Smooth muscle cell (in vitro differentiated cells): ENCODE data around the gene KCNQ5. TPM values are rescaled to one million over a fixed set of nuclear protein-coding genes. Genes with fewer than 3 reads are reported as not detected.
A peak's percentile ranks its signal among the peaks of the same experiment; 100 is the strongest.

ENCODE experiments used
- DNase-seq: peaks from one replicate; lab custom pipeline; 2025; ENCODE audit not compliant: unreplicated experiment; lab: John Stamatoyannopoulos, UW
- H2AFZ ChIP-seq: fragments of 200-600 bp; sonication (generic); 2 replicates; pipeline ENCODE4 v1.6.0; 2016; ENCODE audit warnings: antibody characterized with exemption, low read depth, mild to moderate bottlenecking
- H3F3A ChIP-seq: fragments of 200-600 bp; sonication (generic); 2 replicates; pipeline ENCODE4 v1.6.0; 2017; ENCODE audit warnings: antibody characterized with exemption, low read depth
- H3K27ac ChIP-seq: fragments of 200-600 bp; sonication (generic); 2 replicates; pipeline ENCODE4 v1.5.1; 2016; ENCODE audit warnings: low read depth, mild to moderate bottlenecking
- H3K27me3 ChIP-seq: fragments of 200-600 bp; sonication (generic); 2 replicates; pipeline ENCODE4 v1.6.1; 2016; ENCODE audit warnings: low read depth, mild to moderate bottlenecking
- H3K36me3 ChIP-seq: fragments of 200-600 bp; sonication (generic); 2 replicates; pipeline ENCODE4 v1.5.1; 2016; ENCODE audit warnings: low read depth
- H3K4me1 ChIP-seq: fragments of 200-600 bp; sonication (generic); 2 replicates; pipeline ENCODE4 v1.5.1; 2016; ENCODE audit warnings: low read depth
- H3K4me2 ChIP-seq: fragments of 200-600 bp; sonication (generic); 2 replicates; pipeline ENCODE4 v1.6.0; 2016; ENCODE audit warnings: mild to moderate bottlenecking
- H3K4me3 ChIP-seq: fragments of 200-600 bp; sonication (generic); 2 replicates; pipeline ENCODE4 v1.5.1; 2016; ENCODE audit warnings: mild to moderate bottlenecking
- H3K79me2 ChIP-seq: fragments of 200-600 bp; sonication (generic); 2 replicates; pipeline ENCODE4 v1.6.0; 2016; ENCODE audit warnings: low read depth, mild to moderate bottlenecking
- H3K9ac ChIP-seq: fragments of 200-600 bp; sonication (generic); 2 replicates; pipeline ENCODE4 v1.6.0; 2016; ENCODE audit warnings: low read depth
- H3K9me3 ChIP-seq: fragments of 200-600 bp; sonication (generic); replicated peaks from 2 replicates; pipeline ENCODE4 v1.5.1; 2016; ENCODE audit warnings: low read depth
- H4K20me1 ChIP-seq: fragments of 200-600 bp; sonication (generic); 2 replicates; pipeline ENCODE4 v1.6.0; 2016; ENCODE audit warnings: low read depth
- WGBS: methylation state at CpG from one replicate; pipeline ENCODE4 v1.1.7; 2016; ENCODE audit warnings: low lambda C conversion rate; 5-methylcytosine and 5-hydroxymethylcytosine counted together
- polyA plus RNA-seq: library from polyadenylated mRNA; unstranded; fragments of >200 nt; fragmentation: Nextera tagmentation; extraction: Ambion mirVana; gene quantifications from 2 replicates; pipeline ENCODE4 v1.2.1, GENCODE V29; 2016
- total RNA-seq: library from RNA; depleted of rRNA; stranded (reverse); fragments of >200 nt; gene quantifications from 2 replicates; pipeline ENCODE4 v1.2.3, GENCODE V29; 2014
- TF ChIP-seq, protein P1 (sequence below): fragments of 200-600 bp; sonication (generic); IDR thresholded peaks from 2 replicates; pipeline ENCODE4 v1.5.1; 2017; ENCODE audit warnings: borderline replicate concordance, mild to moderate bottlenecking, antibody characterized with exemption; ENCODE audit not compliant: insufficient read depth, poor library complexity, severe bottlenecking

Gene KCNQ5
- total and polyA plus RNA-seq, 2 experiments from 2014 or later: 1.2 to 2.0 TPM

DNA sequence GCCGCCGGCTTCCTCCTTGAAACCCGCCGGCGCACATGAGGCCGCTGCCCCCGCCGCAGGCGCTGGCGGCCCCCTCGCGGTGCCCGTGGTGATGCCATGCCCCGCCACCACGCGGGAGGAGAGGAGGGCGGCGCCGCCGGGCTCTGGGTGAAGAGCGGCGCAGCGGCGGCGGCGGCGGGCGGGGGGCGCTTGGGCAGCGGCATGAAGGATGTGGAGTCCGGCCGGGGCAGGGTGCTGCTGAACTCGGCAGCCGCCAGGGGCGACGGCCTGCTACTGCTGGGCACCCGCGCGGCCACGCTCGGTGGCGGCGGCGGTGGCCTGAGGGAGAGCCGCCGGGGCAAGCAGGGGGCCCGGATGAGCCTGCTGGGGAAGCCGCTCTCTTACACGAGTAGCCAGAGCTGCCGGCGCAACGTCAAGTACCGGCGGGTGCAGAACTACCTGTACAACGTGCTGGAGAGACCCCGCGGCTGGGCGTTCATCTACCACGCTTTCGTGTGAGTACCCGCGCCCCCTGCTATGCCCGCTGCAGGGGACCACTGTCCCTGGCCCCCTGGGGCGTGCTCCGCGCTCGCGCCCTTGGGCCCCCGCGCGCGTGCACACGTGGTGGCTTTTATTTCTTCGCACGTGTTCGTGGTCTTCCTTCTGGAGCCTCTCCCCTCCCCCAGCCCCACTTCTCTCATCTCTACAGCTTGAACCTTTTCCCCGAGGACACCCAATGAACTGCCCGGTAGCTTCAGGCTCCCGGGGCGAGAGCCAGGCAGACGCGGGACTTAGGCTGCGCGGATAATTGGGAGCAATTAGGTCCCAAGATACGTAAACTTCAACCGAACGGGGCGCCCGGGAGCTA is 453 bp downstream of the KCNQ5 start:
- 2% methylated on average over 59 of the region's 89 CpGs for WGBS
- H3K27ac ChIP-seq: no peak overlapping the region

DNA sequence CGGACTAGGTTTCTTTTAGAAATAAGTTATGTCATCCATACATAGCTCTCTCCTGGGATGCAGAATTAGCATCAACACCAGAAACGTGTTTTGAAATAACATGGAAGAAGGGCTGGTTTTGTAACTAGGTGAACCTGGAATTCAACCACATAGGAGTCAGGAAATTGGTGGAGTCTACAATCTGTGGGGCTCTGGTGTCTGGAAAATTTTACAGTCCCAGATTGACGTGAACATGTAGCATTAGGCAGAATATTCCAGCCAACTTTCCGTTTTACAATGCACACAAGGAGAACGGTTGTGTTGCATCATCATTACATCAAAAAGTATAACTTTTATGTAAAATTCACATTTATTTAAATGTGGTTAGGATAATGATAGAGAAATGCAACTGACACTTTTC is 1.9 kb downstream of the KCNQ5 start:
- Histone ChIP-seq H3K9ac (no peak overlapping the region), H3F3A (peaks cover 18% of the 10 kb centered on the region), H3K4me3 (peak overlapping the region; percentile 61), H3K79me2 (peaks cover 7% of the 10 kb centered on the region), H2AFZ (no peak overlapping the region), H3K4me2 (peak overlapping the region; percentile 93), H3K4me1 (peaks cover 22% of the 10 kb centered on the region), H3K36me3 (no peaks in the 10 kb centered on the region), H3K27ac (no peak overlapping the region), H3K9me3 (no peaks in the 10 kb centered on the region), H4K20me1 (no peaks in the 10 kb centered on the region), H3K27me3 (peaks cover 4% of the 10 kb centered on the region)
- TF ChIP-seq, protein P1, sequence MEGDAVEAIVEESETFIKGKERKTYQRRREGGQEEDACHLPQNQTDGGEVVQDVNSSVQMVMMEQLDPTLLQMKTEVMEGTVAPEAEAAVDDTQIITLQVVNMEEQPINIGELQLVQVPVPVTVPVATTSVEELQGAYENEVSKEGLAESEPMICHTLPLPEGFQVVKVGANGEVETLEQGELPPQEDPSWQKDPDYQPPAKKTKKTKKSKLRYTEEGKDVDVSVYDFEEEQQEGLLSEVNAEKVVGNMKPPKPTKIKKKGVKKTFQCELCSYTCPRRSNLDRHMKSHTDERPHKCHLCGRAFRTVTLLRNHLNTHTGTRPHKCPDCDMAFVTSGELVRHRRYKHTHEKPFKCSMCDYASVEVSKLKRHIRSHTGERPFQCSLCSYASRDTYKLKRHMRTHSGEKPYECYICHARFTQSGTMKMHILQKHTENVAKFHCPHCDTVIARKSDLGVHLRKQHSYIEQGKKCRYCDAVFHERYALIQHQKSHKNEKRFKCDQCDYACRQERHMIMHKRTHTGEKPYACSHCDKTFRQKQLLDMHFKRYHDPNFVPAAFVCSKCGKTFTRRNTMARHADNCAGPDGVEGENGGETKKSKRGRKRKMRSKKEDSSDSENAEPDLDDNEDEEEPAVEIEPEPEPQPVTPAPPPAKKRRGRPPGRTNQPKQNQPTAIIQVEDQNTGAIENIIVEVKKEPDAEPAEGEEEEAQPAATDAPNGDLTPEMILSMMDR: no peak
- 15% methylated on average over 5 of the region's 5 CpGs for WGBS
- no peak for DNase-seq

More for the DNA sequence above, 453 bp downstream of the KCNQ5 start:
- H2AFZ ChIP-seq: peak overlapping the region; percentile 95
- no peaks in the 10 kb centered on the region for H4K20me1 ChIP-seq
- H3K4me1 ChIP-seq: peaks cover 22% of the 10 kb centered on the region
- no peaks in the 10 kb centered on the region for H3K36me3 ChIP-seq
- H3K4me2 ChIP-seq: peak overlapping the region; percentile 93
- H3K9ac ChIP-seq: no peak overlapping the region
- peak; percentile 37 for DNase-seq
- no peaks in the 10 kb centered on the region for H3K9me3 ChIP-seq
- H3K79me2 ChIP-seq: peaks cover 7% of the 10 kb centered on the region
- TF ChIP-seq, protein P1: peak; percentile 13
- peak overlapping the region; percentile 61 for H3K4me3 ChIP-seq
- H3K27me3 ChIP-seq: peaks cover 4% of the 10 kb centered on the region
- peaks cover 18% of the 10 kb centered on the region for H3F3A ChIP-seq

DNA sequence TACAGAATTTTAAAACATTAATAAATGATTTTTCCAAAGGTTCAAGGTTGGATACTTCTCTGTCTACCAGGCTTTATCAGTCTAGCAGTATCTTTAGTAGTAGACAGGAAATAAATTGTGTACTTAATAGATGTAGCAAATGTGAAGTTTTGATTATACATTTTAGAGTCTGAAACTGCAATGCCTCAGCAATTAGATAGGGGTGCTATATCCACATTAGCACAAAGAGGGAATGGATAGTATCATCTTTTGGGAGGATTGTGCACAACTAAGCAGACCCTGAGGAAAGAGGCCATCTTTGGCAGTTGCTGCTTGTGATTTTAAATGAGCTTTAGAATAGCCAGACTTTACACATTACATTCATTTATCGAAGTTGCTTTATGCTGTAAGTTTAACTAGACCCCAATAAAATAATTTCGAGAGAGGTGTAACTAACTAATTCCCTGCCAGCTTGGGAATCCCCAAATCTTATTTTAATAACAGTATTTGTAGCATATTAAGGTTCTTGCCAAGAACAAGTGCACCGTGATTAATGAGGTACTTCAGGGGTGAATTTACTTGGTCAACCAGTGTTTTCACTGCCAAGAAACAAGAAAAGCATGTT is 2.8 kb downstream of the KCNQ5 start:
- Histone ChIP-seq H3F3A (peaks cover 12% of the 10 kb centered on the region), H3K27me3 (peaks cover 4% of the 10 kb centered on the region), H2AFZ (no peak overlapping the region), H3K9me3 (no peaks in the 10 kb centered on the region), H3K9ac (no peak overlapping the region), H4K20me1 (no peaks in the 10 kb centered on the region), H3K4me3 (no peak overlapping the region), H3K27ac (no peak overlapping the region), H3K36me3 (no peaks in the 10 kb centered on the region), H3K79me2 (peaks cover 7% of the 10 kb centered on the region), H3K4me2 (no peak overlapping the region), H3K4me1 (peaks cover 21% of the 10 kb centered on the region)
- no peak for DNase-seq
- 75% methylated on average over 3 of the region's 3 CpGs for WGBS
- TF ChIP-seq, protein P1: peak; percentile 59
